Measurements from ENCODE around the gene NAA20. TPM values are rescaled to one million over a fixed set of nuclear protein-coding genes. Genes with fewer than 3 reads are reported as not detected.

NAA20 gene, protein sequence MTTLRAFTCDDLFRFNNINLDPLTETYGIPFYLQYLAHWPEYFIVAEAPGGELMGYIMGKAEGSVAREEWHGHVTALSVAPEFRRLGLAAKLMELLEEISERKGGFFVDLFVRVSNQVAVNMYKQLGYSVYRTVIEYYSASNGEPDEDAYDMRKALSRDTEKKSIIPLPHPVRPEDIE
- total RNA-seq (10 to 100 TPM; 18.8 to 18.9 TPM), total RNA-seq (15.2 to 108 (median 29.6) reads per million in 172 experiments)
- 39.3 TPM for polyA plus RNA-seq (2013, experiment 1 of 2)
- 37.9 TPM for polyA plus RNA-seq (2013, experiment 2 of 2)

DNA sequence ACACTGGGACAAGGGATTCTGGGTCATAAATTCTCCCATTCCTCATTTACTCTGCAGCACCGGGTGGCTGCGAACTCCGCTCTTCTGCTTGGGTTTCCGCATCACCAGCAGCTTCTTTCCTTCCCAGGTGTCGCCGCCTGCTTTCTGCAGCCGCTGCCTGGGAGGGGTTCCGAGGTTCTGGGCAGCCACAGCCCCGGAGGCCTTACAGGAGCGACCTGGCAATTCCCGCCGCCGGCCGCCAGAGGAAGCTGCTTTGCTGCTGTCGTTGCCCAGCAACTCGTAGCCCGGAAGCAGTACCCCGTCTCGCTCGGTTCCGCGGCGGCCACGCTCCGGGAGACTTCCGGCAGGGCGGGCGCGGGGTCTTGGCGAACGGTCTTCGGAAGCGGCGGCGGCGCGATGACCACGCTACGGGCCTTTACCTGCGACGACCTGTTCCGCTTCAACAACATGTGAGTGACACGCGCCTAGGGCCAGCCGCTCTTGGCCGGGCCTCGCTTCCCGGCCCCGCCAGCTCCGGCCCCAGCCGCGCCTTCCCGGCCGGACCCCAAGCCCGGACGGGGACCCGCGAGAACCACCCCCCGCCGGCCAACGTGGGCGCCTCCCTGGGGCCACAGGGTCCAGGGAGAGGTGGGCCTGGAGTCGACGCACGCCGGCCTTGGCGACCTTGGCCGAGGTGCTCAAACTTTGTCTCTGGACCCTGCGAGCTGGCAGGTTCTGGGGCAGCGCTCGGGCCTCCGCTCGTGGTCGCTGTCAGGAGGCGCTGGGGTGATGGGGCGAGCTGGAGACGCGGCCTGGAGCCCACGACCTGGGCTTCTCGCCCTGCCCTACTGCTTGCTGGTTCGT, at the start of gene NAA20:
Gene NAA20 (plus strand): TSS at position 362 of the 843 bp plus-strand sequence. CDS start 35 bp downstream, at position 397.
- peaks cover 54% of the 10 kb centered on the region for H3K4me1 Mint-ChIP-seq (ENCODE audit: low read depth)
- ChIA-PET POLR2A (interaction anchor here (0.6 to 5.0 kb wide), 4 partner anchors 13 to 1286 kb away, joined by 3 to 59 read pairs (median 4); partner anchors contain the start of genes CFAP61, CRNKL1 and XRN2), CTCF (interaction anchor here (1.4 to 2.3 kb wide), 2 partner anchors 10 to 35 kb away, joined by 5 to 24 read pairs; partner anchors contain the start of genes CFAP61 and CRNKL1)
- peak; percentile 82 to 95 (median 86) for DNase-seq
- Histone ChIP-seq H3K27ac (ENCODE audit: low read depth in 1 of 2, low read length in 2 of 2) (peak within 1 kb of the TSS; percentile 32 to 47), H3K36me3 (ENCODE audit: insufficient read depth, low read length) (peaks cover 8% of the 10 kb centered on the region), H3K4me1 (ENCODE audit: insufficient read depth, low read length) (peaks cover 38% of the 10 kb centered on the region), H3K4me3 (ENCODE audit: low read length) (peak within 1 kb of the TSS; percentile 76), H3K27me3 (ENCODE audit: control insufficient read depth in 1 of 2, insufficient read depth in 2 of 2, low read length in 2 of 2) (no peaks in the 10 kb centered on the region), H3K9me3 (ENCODE audit: control insufficient read depth in 1 of 2, insufficient read depth in 1 of 2, low read length in 2 of 2) (no peaks in the 10 kb centered on the region)
- TF ChIP-seq CTCF (IDR thresholded peaks at IDR 0.05): peak; percentile 75
- peak within 1 kb of the TSS; percentile 88 for H3K27ac Mint-ChIP-seq
- intact Hi-C loops (cut with DNase I, micrococcal nuclease): loop anchor here (1.0 to 10.0 kb wide), 6 partner anchors 35 to 1732 kb away; partner anchors contain the start of genes XRN2 (in 2 of the 2), CFAP61 (in 1 of the 2), CRNKL1 (in 1 of the 2) and RALGAPA2 (in 1 of the 2)
- ATAC-seq (ENCODE audit: poor library complexity): peak; percentile 98
- H3K36me3 Mint-ChIP-seq (ENCODE audit: low read depth): peaks cover 35% of the 10 kb centered on the region
- no peaks in the 10 kb centered on the region for H3K27me3 Mint-ChIP-seq
- H3K9me3 Mint-ChIP-seq: no peaks in the 10 kb centered on the region
- peak within 1 kb of the TSS; percentile 95 for H3K4me3 Mint-ChIP-seq

DNA sequence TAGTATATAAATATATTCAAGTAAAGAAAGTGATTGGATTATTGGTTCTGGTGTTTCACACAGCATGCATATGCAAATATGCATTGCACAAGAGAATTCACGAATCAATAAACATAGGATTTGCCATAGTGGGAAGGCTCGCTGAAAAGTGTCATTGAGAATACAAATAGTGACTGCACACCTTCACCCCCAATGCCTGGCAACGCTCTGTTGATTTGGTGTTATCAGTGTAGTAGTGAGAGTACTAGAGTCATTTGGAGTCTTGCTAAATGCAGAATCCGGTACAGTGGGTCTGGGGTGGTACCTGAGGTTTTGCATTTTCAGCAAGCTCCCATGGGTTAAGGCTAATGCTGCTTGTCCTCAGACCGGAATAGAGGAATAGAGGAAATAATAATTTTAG, 49.7 kb upstream of the NAA20 start:
- Histone ChIP-seq H3K4me3 (ENCODE audit: low read length) (no peak overlapping the region), H3K27ac (ENCODE audit: low read depth in 1 of 2, low read length in 2 of 2) (no peak overlapping the region), H3K9me3 (ENCODE audit: control insufficient read depth in 1 of 2, insufficient read depth in 1 of 2, low read length in 2 of 2) (no peaks in the 10 kb centered on the region), H3K27me3 (ENCODE audit: control insufficient read depth in 1 of 2, insufficient read depth in 2 of 2, low read length in 2 of 2) (no peaks in the 10 kb centered on the region), H3K36me3 (ENCODE audit: insufficient read depth, low read length) (no peaks in the 10 kb centered on the region), H3K4me1 (ENCODE audit: insufficient read depth, low read length) (peaks cover 28% of the 10 kb centered on the region)
- H3K9me3 Mint-ChIP-seq: no peaks in the 10 kb centered on the region
- no peak overlapping the region for H3K4me3 Mint-ChIP-seq
- ChIA-PET POLR2A (interaction anchor here (0.6 kb wide), 1 partner anchor 21 kb away, joined by 3 read pairs; no protein-coding TSS in a partner anchor), CTCF (no interaction called here)
- no peak for ATAC-seq (ENCODE audit: poor library complexity)
- H3K36me3 Mint-ChIP-seq (ENCODE audit: low read depth): no peaks in the 10 kb centered on the region
- no peak for TF ChIP-seq CTCF (IDR thresholded peaks at IDR 0.05)
- intact Hi-C loops (cut with DNase I, micrococcal nuclease): no loop called here
- no peak overlapping the region for H3K27ac Mint-ChIP-seq
- peaks cover 24% of the 10 kb centered on the region for H3K4me1 Mint-ChIP-seq (ENCODE audit: low read depth)
- H3K27me3 Mint-ChIP-seq: no peaks in the 10 kb centered on the region
- DNase-seq: no peak

DNA sequence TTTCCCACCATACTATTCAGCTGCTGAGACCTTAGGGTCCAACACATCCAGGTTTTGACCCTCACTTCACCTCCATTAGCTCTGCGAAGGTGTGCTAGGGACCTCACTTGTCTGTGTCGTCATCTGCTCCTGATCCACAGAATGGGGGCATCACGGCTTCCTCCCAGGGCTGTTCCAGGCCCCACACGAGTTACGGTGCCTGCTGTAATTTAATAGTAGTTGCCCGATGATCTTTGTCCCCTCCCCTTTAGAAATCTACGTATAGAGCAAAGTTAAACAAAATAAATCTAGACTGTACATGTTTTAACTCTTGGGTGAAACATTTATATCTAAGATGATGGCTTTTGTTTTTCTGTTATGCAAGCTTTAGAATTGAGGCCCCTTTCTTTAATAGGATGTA, 49.1 kb upstream of the NAA20 start:
- peaks cover 2% of the 10 kb centered on the region for H3K27me3 Mint-ChIP-seq
- no peak for ATAC-seq (ENCODE audit: poor library complexity)
- H3K4me1 Mint-ChIP-seq (ENCODE audit: low read depth): peaks cover 24% of the 10 kb centered on the region
- ChIA-PET CTCF (interaction anchor here (1.0 kb wide), 1 partner anchor 9 kb away, joined by 3 read pairs; no protein-coding TSS in a partner anchor), POLR2A (interaction anchor here (0.6 to 1.7 kb wide), 4 partner anchors 9 to 49 kb away, joined by 3 to 4 read pairs (median 3); partner anchors contain the start of gene NAA20)
- Histone ChIP-seq H3K9me3 (ENCODE audit: control insufficient read depth in 1 of 2, insufficient read depth in 1 of 2, low read length in 2 of 2) (no peaks in the 10 kb centered on the region), H3K36me3 (ENCODE audit: insufficient read depth, low read length) (no peaks in the 10 kb centered on the region), H3K27me3 (ENCODE audit: control insufficient read depth in 1 of 2, insufficient read depth in 2 of 2, low read length in 2 of 2) (no peaks in the 10 kb centered on the region), H3K27ac (ENCODE audit: low read depth in 1 of 2, low read length in 2 of 2) (no peak overlapping the region), H3K4me3 (ENCODE audit: low read length) (no peak overlapping the region), H3K4me1 (ENCODE audit: insufficient read depth, low read length) (peaks cover 28% of the 10 kb centered on the region)
- TF ChIP-seq CTCF (IDR thresholded peaks at IDR 0.05): no peak
- no peaks in the 10 kb centered on the region for H3K36me3 Mint-ChIP-seq (ENCODE audit: low read depth)
- H3K27ac Mint-ChIP-seq: peak overlapping the region; percentile 21
- no peaks in the 10 kb centered on the region for H3K9me3 Mint-ChIP-seq
- peak overlapping the region; percentile 9 for H3K4me3 Mint-ChIP-seq
- intact Hi-C loops (cut with DNase I, micrococcal nuclease): no loop called here
- DNase-seq: no peak
